ENCODE results near the gene OXGR1.

- no peak for TF ChIP-seq POLR2A (IDR thresholded peaks at IDR 0.05; ENCODE audit: low read length)
- no peak for TF ChIP-seq ESRRA (IDR thresholded peaks at IDR 0.05; ENCODE audit: borderline replicate concordance, low read length)
- no peak for TF ChIP-seq CTCF (IDR thresholded peaks at IDR 0.05)
- TF ChIP-seq E2F6 (IDR thresholded peaks at IDR 0.05; ENCODE audit: borderline replicate concordance, low read depth), result no peak
- no peak for TF ChIP-seq ZFP36 (IDR thresholded peaks at IDR 0.05; ENCODE audit: borderline replicate concordance, partially characterized antibody)
- TF ChIP-seq EP300 (IDR thresholded peaks at IDR 0.05), result no peak
Measured at GRCh38 chr13:96968027-96968426, 26.2 kb downstream of the OXGR1 start.

Data from A549 (cell line).